ENCODE measurements around the gene WDSUB1. TPM values are rescaled to one million over a fixed set of nuclear protein-coding genes. Genes with fewer than 3 reads are reported as not detected.

The WDSUB1 gene
- total RNA-seq, 4 donors from 2014 or later, result 2.8 to 7.6 (median 5.5) TPM

DNA sequence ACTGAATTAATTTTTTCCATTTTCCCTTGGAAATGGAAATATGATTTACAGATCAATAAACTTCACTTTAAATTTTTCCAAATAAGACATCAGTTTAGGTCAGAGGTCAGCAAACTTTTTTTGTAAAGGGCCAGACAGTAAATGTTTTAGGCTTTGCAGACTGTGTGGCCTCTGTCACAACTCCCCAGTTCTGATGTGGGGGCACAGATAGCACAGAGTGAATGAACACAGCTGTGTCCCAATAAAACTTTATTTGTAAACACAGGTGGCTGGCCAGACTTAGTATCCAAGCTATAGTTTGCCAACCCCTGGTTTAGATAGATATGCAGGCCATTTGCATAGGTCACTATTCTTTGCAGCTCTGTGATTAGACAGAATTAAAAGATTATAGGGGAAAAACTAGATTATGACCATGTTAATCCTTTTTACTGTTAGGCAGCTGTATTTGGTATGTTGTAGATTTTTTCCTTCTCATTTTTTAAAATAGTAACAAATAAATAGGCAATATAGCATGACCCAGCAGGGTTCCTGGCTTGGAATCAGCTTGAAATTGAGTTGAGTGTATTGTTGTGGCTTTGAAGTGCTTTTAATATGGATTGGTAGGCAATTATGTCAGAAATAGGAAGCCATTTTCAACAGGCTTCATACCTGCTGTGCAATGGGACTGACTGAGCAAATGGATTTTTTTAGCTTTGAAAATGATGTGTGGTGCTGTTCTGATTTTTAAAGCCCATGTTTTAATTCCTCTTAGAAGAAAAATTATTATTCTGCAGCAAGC is 59.7 kb downstream of the WDSUB1 start:
- H3K4me3 ChIP-seq (ENCODE audit: low read depth, poor library complexity, severe bottlenecking), result no peak overlapping the region
- intact Hi-C loops (cut with DNase I; ENCODE audit: low total_unique reads), result no loop called here
- TF ChIP-seq POLR2A (IDR thresholded peaks at IDR 0.05) (no peak), CTCF (IDR thresholded peaks at IDR 0.05) (no peak)
- no peak for DNase-seq (ENCODE audit: low spot score in 2 of 2)

DNA sequence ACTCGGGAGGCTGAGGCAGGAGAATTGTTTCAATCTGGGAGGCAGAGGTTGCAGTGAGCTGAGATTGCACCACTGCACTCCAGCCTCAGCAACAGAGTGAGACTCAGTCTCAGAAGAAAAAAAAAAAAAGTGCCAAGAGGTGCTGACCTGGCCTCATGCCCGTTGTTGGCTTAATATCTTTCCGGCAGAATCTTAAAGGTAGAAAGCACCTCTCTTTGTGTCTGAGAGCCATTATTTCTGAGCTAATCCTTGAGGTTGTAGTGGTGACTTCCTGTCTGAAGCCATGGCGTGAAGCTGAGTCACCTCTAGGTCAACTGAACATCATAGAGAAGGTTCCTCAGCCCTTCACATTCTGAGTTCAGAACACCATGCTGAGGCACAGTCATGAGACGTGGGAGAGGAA is 60.4 kb downstream of the WDSUB1 start:
- DNase-seq (ENCODE audit: low spot score in 2 of 2), result peak in 1 of 2 donors; percentile 69
- intact Hi-C loops (cut with DNase I; ENCODE audit: low total_unique reads), result no loop called here
- 57 to 64% methylated on average over 5 of the region's 5 CpGs for WGBS, 2 donors

DNA sequence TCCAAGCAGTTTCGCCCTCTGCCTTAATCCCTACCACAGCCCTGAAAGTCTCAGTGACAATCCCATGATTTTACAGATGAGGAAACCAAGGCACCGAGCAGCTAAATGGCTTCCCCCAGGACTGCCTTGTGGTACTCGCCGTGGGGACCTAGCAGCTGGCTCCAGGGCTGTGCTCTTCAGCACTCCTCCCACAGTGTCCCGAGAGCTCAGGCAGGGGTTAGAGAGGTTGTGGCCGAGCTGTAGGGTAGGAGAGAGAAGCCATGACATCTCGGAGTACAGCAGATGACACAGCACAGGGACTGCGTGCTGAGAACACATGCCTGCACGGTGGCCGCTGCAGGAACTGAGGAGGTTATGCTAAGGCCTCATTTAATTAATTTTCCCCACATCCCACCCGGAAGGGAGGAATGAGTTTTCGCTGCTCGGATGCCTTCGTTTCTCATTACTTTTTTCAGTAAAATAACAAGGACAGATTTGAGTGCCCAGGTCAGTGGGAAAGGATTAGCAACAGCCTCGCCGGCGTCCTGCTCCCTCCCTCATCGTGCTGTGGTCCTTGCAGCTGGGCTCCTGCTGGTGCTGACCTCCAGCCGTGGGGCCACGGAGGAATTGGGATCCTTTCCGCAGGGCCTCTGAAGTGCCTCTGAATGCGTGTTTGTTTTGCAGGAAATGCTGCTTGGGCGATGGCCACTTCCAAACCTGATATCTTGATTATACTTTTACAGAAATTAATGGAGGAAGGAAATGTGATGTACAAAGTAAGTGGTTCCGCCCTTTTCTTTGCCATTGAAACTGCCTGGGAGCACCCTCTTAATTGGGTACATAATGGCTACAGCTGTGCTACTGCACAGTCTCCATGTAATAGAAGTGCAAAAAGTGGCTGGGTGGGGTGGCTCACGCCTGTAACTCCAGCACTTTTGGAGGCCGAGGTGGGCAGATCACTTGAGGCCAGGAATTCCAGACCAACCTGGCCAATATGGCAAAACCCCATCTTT is 61.2 kb downstream of the WDSUB1 start:
- H3K4me3 ChIP-seq (ENCODE audit: low read depth, poor library complexity, severe bottlenecking), result no peak overlapping the region
- 84 to 87% methylated on average over 26 of the region's 26 CpGs for WGBS, 2 donors
- peak in 1 of 2 donors; percentile 75 for DNase-seq (ENCODE audit: low spot score in 2 of 2)
- TF ChIP-seq CTCF (IDR thresholded peaks at IDR 0.05) (no peak), POLR2A (IDR thresholded peaks at IDR 0.05) (no peak)
- intact Hi-C loops (cut with DNase I; ENCODE audit: low total_unique reads), result no loop called here

More for the DNA sequence above, 60.4 kb downstream of the WDSUB1 start:
- TF ChIP-seq CTCF (IDR thresholded peaks at IDR 0.05), result no peak
- no peak for TF ChIP-seq POLR2A (IDR thresholded peaks at IDR 0.05)
- no peak overlapping the region for H3K4me3 ChIP-seq (ENCODE audit: low read depth, poor library complexity, severe bottlenecking)

- 91 to 97% methylated on average over 16 to 17 of the region's 17 CpGs for WGBS, 2 donors
- H3K4me3 ChIP-seq (ENCODE audit: low read depth, poor library complexity, severe bottlenecking), result no peak overlapping the region
- TF ChIP-seq CTCF (IDR thresholded peaks at IDR 0.05) (no peak), POLR2A (IDR thresholded peaks at IDR 0.05) (no peak)
- intact Hi-C loops (cut with DNase I; ENCODE audit: low total_unique reads), result no loop called here
- peak in 1 of 2 donors; percentile 74 for DNase-seq (ENCODE audit: low spot score in 2 of 2)
These were observed 62.3 kb downstream of the WDSUB1 start for GRCh38 chr2:159224061-159224813.

DNA sequence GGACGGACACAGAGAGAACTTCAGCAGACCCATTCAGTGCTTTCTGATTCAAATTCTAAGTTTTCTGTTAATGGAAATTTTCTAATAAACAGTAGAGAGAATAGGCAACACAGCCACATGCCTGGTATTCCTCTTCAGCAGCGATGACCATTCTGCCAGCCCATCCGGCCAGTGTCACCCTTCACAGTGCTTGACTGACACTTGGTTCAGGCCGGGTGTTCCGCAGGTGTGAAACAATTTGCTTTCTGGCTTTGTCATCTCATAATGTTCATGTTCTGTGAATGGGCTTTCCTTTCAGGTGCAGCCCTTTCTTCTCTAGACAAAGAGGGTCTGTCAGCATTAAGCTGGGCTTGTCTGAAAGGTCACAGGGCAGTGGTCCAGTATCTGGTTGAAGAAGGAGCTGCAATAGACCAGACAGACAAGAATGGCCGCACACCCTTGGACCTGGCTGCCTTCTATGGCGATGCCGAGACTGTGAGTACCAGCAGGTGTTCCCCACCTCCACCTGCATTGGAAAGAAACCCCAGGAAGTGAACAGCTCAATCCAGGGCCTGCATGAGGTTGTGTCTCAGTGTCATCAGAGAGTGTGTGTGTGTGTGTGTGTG is 67.0 kb downstream of the WDSUB1 start:
- WGBS, 2 donors, result 96% methylated on average over 8 of the region's 8 CpGs
- intact Hi-C loops (cut with DNase I; ENCODE audit: low total_unique reads), result no loop called here

More for the DNA sequence above, 67.0 kb downstream of the WDSUB1 start:
- TF ChIP-seq CTCF (IDR thresholded peaks at IDR 0.05), result no peak
- DNase-seq (ENCODE audit: low spot score in 2 of 2), result peak in 1 of 2 donors; percentile 61
- no peak overlapping the region for H3K4me3 ChIP-seq (ENCODE audit: low read depth, poor library complexity, severe bottlenecking)
